ENCODE data around the gene RYR2.

Gene RYR2

GRCh38 chr1:237043846-237044636 is 2.1 kb downstream of the RYR2 start:
- no peak overlapping the region for H3K27ac ChIP-seq (ENCODE audit: low read depth, low read length, poor library complexity, severe bottlenecking)
- H4K20me1 ChIP-seq (ENCODE audit: insufficient read depth, low read length) = no peaks in the 10 kb centered on the region
- H3K4me3 ChIP-seq (ENCODE audit: low read depth, low read length, poor library complexity, severe bottlenecking) = no peak overlapping the region
- no peak overlapping the region for H3K9ac ChIP-seq (ENCODE audit: low read length)
- no peak overlapping the region for H2AFZ ChIP-seq (ENCODE audit: low read length)
- no peaks in the 10 kb centered on the region for H3K79me2 ChIP-seq (ENCODE audit: insufficient read depth, low read length)
- no peaks in the 10 kb centered on the region for H3K36me3 ChIP-seq (ENCODE audit: insufficient read depth, low read length)
- no peaks in the 10 kb centered on the region for H3K9me2 ChIP-seq (ENCODE audit: low read depth, low read length)
- H3K9me3 ChIP-seq (ENCODE audit: low read length) = no peaks in the 10 kb centered on the region
- TF ChIP-seq EZH2 (IDR thresholded peaks at IDR 0.05; ENCODE audit: borderline replicate concordance, low read length) = no peak
- TF ChIP-seq CTCF (IDR thresholded peaks at IDR 0.05; ENCODE audit: low read length) = no peak
- H3K4me1 ChIP-seq (ENCODE audit: insufficient read depth, low read length, severe bottlenecking) = no peaks in the 10 kb centered on the region
- no peaks in the 10 kb centered on the region for H3K27me3 ChIP-seq (ENCODE audit: insufficient read depth, low read length)
- H3F3A ChIP-seq (ENCODE audit: insufficient read depth, low read length) = no peaks in the 10 kb centered on the region
- no peak overlapping the region for H3K4me2 ChIP-seq (ENCODE audit: low read length)

- Histone ChIP-seq H3K79me2 (ENCODE audit: insufficient read depth, low read length) (no peaks in the 10 kb centered on the region), H2AFZ (ENCODE audit: low read length) (no peak overlapping the region), H3K27ac (ENCODE audit: low read depth, low read length, poor library complexity, severe bottlenecking) (no peak overlapping the region), H4K20me1 (ENCODE audit: insufficient read depth, low read length) (no peaks in the 10 kb centered on the region), H3K27me3 (ENCODE audit: insufficient read depth, low read length) (0 out of 2 replicates have a peak, but pooled peaks cover 3% of the 10 kb centered on the region), H3K36me3 (ENCODE audit: insufficient read depth, low read length) (no peaks in the 10 kb centered on the region), H3F3A (ENCODE audit: insufficient read depth, low read length) (no peaks in the 10 kb centered on the region), H3K4me1 (ENCODE audit: insufficient read depth, low read length, severe bottlenecking) (no peaks in the 10 kb centered on the region), H3K9ac (ENCODE audit: low read length) (no peak overlapping the region), H3K4me2 (ENCODE audit: low read length) (no peak overlapping the region), H3K9me2 (ENCODE audit: low read depth, low read length) (no peaks in the 10 kb centered on the region), H3K4me3 (ENCODE audit: low read depth, low read length, poor library complexity, severe bottlenecking) (no peak overlapping the region), H3K9me3 (ENCODE audit: low read length) (no peaks in the 10 kb centered on the region)
- TF ChIP-seq EZH2 (IDR thresholded peaks at IDR 0.05; ENCODE audit: borderline replicate concordance, low read length) = no peak
- no peak for TF ChIP-seq CTCF (IDR thresholded peaks at IDR 0.05; ENCODE audit: low read length)
Measured at GRCh38 chr1:237045278-237046016, 3.5 kb downstream of the RYR2 start.

- H4K20me1 ChIP-seq (ENCODE audit: insufficient read depth, low read length) = no peaks in the 10 kb centered on the region
- no peak overlapping the region for H3K4me3 ChIP-seq (ENCODE audit: low read depth, low read length, poor library complexity, severe bottlenecking)
- H3K79me2 ChIP-seq (ENCODE audit: insufficient read depth, low read length) = no peaks in the 10 kb centered on the region
- no peaks in the 10 kb centered on the region for H3F3A ChIP-seq (ENCODE audit: insufficient read depth, low read length)
- no peak overlapping the region for H2AFZ ChIP-seq (ENCODE audit: low read length)
- 0 out of 2 replicates have a peak, but pooled peaks cover 3% of the 10 kb centered on the region for H3K27me3 ChIP-seq (ENCODE audit: insufficient read depth, low read length)
- no peak overlapping the region for H3K9ac ChIP-seq (ENCODE audit: low read length)
- H3K27ac ChIP-seq (ENCODE audit: low read depth, low read length, poor library complexity, severe bottlenecking) = no peak overlapping the region
- H3K9me2 ChIP-seq (ENCODE audit: low read depth, low read length) = no peaks in the 10 kb centered on the region
- TF ChIP-seq CTCF (IDR thresholded peaks at IDR 0.05; ENCODE audit: low read length) = no peak
- TF ChIP-seq EZH2 (IDR thresholded peaks at IDR 0.05; ENCODE audit: borderline replicate concordance, low read length) = no peak
- no peaks in the 10 kb centered on the region for H3K4me1 ChIP-seq (ENCODE audit: insufficient read depth, low read length, severe bottlenecking)
- H3K4me2 ChIP-seq (ENCODE audit: low read length) = no peak overlapping the region
- no peaks in the 10 kb centered on the region for H3K36me3 ChIP-seq (ENCODE audit: insufficient read depth, low read length)
- no peaks in the 10 kb centered on the region for H3K9me3 ChIP-seq (ENCODE audit: low read length)
Measured at GRCh38 chr1:237048803-237049202, 6.8 kb downstream of the RYR2 start.
